ENCODE results near the gene MGAT5.

The MGAT5 gene

GRCh38 chr2:134257965-134258683, 4.3 kb downstream of the MGAT5 start:
- DNase-seq = no peak

- DNase-seq = no peak
Measured at GRCh38 chr2:134258684-134259388, 5.0 kb downstream of the MGAT5 start.

- no peak for DNase-seq
Measured at GRCh38 chr2:134259571-134259970, 5.7 kb downstream of the MGAT5 start.

- no peak for DNase-seq
Measured at GRCh38 chr2:134259994-134260393, 6.1 kb downstream of the MGAT5 start.

GRCh38 chr2:134260713-134261112, 6.8 kb downstream of the MGAT5 start:
- no peak for DNase-seq

- no peak for DNase-seq
Measured at GRCh38 chr2:134261398-134262131, 7.7 kb downstream of the MGAT5 start.

- DNase-seq = no peak
Measured at GRCh38 chr2:134262684-134263083, 8.8 kb downstream of the MGAT5 start.

GRCh38 chr2:134268265-134268664, 14.4 kb downstream of the MGAT5 start:
- DNase-seq = no peak

GRCh38 chr2:134269230-134269629, 15.4 kb downstream of the MGAT5 start:
- DNase-seq = no peak

GRCh38 chr2:134269972-134270735, 16.3 kb downstream of the MGAT5 start:
- DNase-seq = no peak

- DNase-seq = no peak
Measured at GRCh38 chr2:134271758-134272157, 17.9 kb downstream of the MGAT5 start.

GRCh38 chr2:134272806-134273205, 18.9 kb downstream of the MGAT5 start:
- DNase-seq = no peak

- DNase-seq = no peak
Measured at GRCh38 chr2:134273256-134273983, 19.5 kb downstream of the MGAT5 start.

GRCh38 chr2:134274121-134274520, 20.2 kb downstream of the MGAT5 start:
- DNase-seq = no peak

GRCh38 chr2:134275058-134275862, 21.4 kb downstream of the MGAT5 start:
- no peak for DNase-seq

GRCh38 chr2:134276381-134277172, 22.7 kb downstream of the MGAT5 start:
- DNase-seq = no peak

GRCh38 chr2:134277223-134277622, 23.4 kb downstream of the MGAT5 start:
- DNase-seq = no peak

- no peak for DNase-seq
Measured at GRCh38 chr2:134278553-134278952, 24.7 kb downstream of the MGAT5 start.

GRCh38 chr2:134279417-134279816, 25.5 kb downstream of the MGAT5 start:
- no peak for DNase-seq

GRCh38 chr2:134280231-134280630, 26.4 kb downstream of the MGAT5 start:
- no peak for DNase-seq

- no peak for DNase-seq
Measured at GRCh38 chr2:134280726-134281125, 26.9 kb downstream of the MGAT5 start.

All from NCI-H510A (cell line).